Type B pancreatic cell (in vitro differentiated cells): ENCODE results near the gene WIPF1. TPM values are rescaled to one million over a fixed set of nuclear protein-coding genes. Genes with fewer than 3 reads are reported as not detected.

Source experiments
- DNase-seq: peaks from one replicate; pipeline ENCODE4 v3.0.0; 2021; ENCODE audit warnings: mixed read lengths; ENCODE audit not compliant: unreplicated experiment; ENCODE audit errors: extremely low spot score
- H3K27ac Mint-ChIP-seq: 2 replicates; pipeline ENCODE4 v1.8.0; 2021; ENCODE audit warnings: mild to moderate bottlenecking, mixed read lengths
- H3K27me3 Mint-ChIP-seq: 2 replicates; pipeline ENCODE4 v1.8.0; 2021; ENCODE audit warnings: mixed read lengths
- H3K36me3 Mint-ChIP-seq: 2 replicates; pipeline ENCODE4 v1.8.0; 2021; ENCODE audit warnings: mixed read lengths
- H3K4me1 Mint-ChIP-seq: one replicate; pipeline ENCODE4 v1.8.0; 2021; ENCODE audit warnings: mixed read lengths; ENCODE audit not compliant: unreplicated experiment
- H3K4me3 Mint-ChIP-seq: 2 replicates; pipeline ENCODE4 v1.8.0; 2021; ENCODE audit warnings: mild to moderate bottlenecking, mixed read lengths
- H3K9me3 Mint-ChIP-seq: 2 replicates; pipeline ENCODE4 v1.8.0; 2021; ENCODE audit warnings: mixed read lengths
- CTCF ChIP-seq: fragments of 200-600 bp; sonication (generic); conservative IDR thresholded peaks from 2 replicates; pipeline ENCODE4 v1.5.0; 2021; ENCODE audit warnings: antibody characterized with exemption, mild to moderate bottlenecking
- total RNA-seq: library from RNA; stranded (reverse); gene quantifications from 2 replicates; pipeline ENCODE4 v1.2.1, GENCODE V29; 2021; ENCODE audit warnings: low replicate concordance

WIPF1 gene
- total RNA-seq, 1 donor from 2014 or later: 19.2 TPM

- Mint-ChIP-seq H3K36me3 (no peaks in the 10 kb centered on the region), H3K9me3 (no peaks in the 10 kb centered on the region), H3K4me3 (no peak overlapping the region), H3K27ac (no peak overlapping the region), H3K4me1 (peaks cover 8% of the 10 kb centered on the region), H3K27me3 (no peaks in the 10 kb centered on the region)
- DNase-seq: no peak
- TF ChIP-seq CTCF: no peak
Measured at GRCh38 chr2:174607989-174608865, 10.6 kb upstream of the WIPF1 start.

GRCh38 chr2:174607584-174607983 lies 10.0 kb upstream of the WIPF1 start:
- Mint-ChIP-seq H3K27me3 (no peaks in the 10 kb centered on the region), H3K4me1 (peaks cover 8% of the 10 kb centered on the region), H3K9me3 (no peaks in the 10 kb centered on the region), H3K4me3 (no peak overlapping the region), H3K27ac (no peak overlapping the region), H3K36me3 (no peaks in the 10 kb centered on the region)
- TF ChIP-seq CTCF: no peak
- DNase-seq: no peak

- H3K4me1 Mint-ChIP-seq: peaks cover 8% of the 10 kb centered on the region
- no peak for DNase-seq
- TF ChIP-seq CTCF: no peak
- H3K36me3 Mint-ChIP-seq: no peaks in the 10 kb centered on the region
- no peak overlapping the region for H3K4me3 Mint-ChIP-seq
- H3K9me3 Mint-ChIP-seq: no peaks in the 10 kb centered on the region
- no peak overlapping the region for H3K27ac Mint-ChIP-seq
- H3K27me3 Mint-ChIP-seq: no peaks in the 10 kb centered on the region
Measured at GRCh38 chr2:174606336-174606735, 8.7 kb upstream of the WIPF1 start.

- no peak overlapping the region for H3K27ac Mint-ChIP-seq
- H3K27me3 Mint-ChIP-seq: no peaks in the 10 kb centered on the region
- H3K9me3 Mint-ChIP-seq: no peaks in the 10 kb centered on the region
- TF ChIP-seq CTCF: peak; percentile 64
- DNase-seq: no peak
- H3K4me3 Mint-ChIP-seq: no peak overlapping the region
- no peaks in the 10 kb centered on the region for H3K36me3 Mint-ChIP-seq
- peaks cover 5% of the 10 kb centered on the region for H3K4me1 Mint-ChIP-seq
Measured at GRCh38 chr2:174605687-174606086, 8.1 kb upstream of the WIPF1 start.

- H3K27ac Mint-ChIP-seq: no peak overlapping the region
- H3K4me1 Mint-ChIP-seq: peaks cover 3% of the 10 kb centered on the region
- no peak for DNase-seq
- H3K9me3 Mint-ChIP-seq: peaks cover 8% of the 10 kb centered on the region
- no peaks in the 10 kb centered on the region for H3K27me3 Mint-ChIP-seq
- peak; percentile 59 for TF ChIP-seq CTCF
- H3K36me3 Mint-ChIP-seq: no peaks in the 10 kb centered on the region
- H3K4me3 Mint-ChIP-seq: no peak overlapping the region
Measured at GRCh38 chr2:174603280-174603679, 5.7 kb upstream of the WIPF1 start.
